PC-3 (cell line): Measurements from ENCODE around the gene CCSER1.

Experiments
- CTCF ChIP-seq: fragments of 300-600 bp; sonication (generic); conservative IDR thresholded peaks from 2 replicates; pipeline ENCODE4 v1.5.1; 2017; ENCODE audit warnings: antibody characterized with exemption, low read depth, mild to moderate bottlenecking, low read length
- EZH2 ChIP-seq: fragments of 300-600 bp; sonication (generic); IDR thresholded peaks from one replicate; pipeline ENCODE4 v1.6.1; 2017; ENCODE audit warnings: antibody characterized with exemption, mild to moderate bottlenecking, low read length; ENCODE audit not compliant: unreplicated experiment
- EZH2phosphoT487 ChIP-seq: fragments of 300-600 bp; sonication (generic); IDR thresholded peaks from 2 replicates; pipeline ENCODE4 v1.6.1; 2018; ENCODE audit warnings: mild to moderate bottlenecking, antibody characterized with exemption, low read length, borderline replicate concordance

- TF ChIP-seq EZH2phosphoT487 = no peak
- TF ChIP-seq CTCF = no peak
- TF ChIP-seq EZH2 = no peak
Measured at GRCh38 chr4:91302120-91302519, 1174.9 kb downstream of the CCSER1 start.
